ENCODE results near the gene CLSTN3.
"Not testable (repeated sequence)": the region's sequence is repeated elsewhere in the genome, so short reads cannot be mapped to it uniquely, and the experiment has no call there.

CLSTN3 gene

DNA sequence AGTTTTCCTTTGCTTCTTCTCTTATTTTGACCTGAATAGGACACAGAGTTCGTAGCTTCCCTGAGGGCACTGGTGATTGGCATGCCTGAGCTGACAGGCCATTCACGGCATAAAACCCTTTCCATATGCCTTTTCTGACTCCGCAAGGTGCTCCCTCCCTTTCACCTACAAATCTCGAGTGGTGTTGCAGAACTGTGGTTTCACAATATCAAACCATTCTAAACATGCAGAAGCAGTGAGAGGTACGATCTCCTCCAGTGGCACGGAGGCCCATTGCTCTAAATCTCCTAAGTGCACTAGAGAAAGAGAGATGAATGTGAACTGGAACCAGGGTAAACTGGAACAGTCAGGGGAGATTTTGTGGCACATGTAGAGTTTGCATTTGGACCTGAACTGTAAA is 23.9 kb downstream of the CLSTN3 start:
- DNase-seq: no peak

DNA sequence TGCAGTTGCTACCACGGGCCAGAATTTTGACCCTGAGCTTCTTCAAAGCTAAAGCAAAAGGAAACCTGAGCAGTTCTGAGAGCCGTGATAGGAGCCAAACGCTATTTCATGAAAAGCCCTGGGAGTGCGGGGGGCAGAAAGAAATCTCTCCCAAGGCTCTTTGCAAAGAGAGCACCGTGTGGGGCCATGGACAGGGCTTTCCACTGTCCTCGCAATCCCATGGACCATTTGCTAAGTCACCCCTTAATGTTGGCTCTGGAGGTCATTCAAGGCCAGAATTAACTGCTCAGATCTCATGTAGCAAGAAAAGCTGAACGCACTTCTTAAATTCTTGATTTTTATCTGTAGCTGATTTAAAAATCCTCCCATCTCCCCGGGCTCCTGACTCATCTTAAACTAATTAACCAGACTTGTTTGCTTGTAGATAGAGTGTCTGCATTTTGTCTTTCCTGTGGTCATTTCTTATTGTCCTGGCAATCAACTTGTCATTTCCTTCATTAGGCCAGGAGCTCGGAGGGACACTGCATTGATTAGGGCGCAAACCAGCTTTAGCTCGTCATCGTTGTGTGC is 24.8 kb downstream of the CLSTN3 start:
- DNase-seq: no peak

GRCh38 chr12:7155471-7156034 is 25.4 kb downstream of the CLSTN3 start:
- no peak for DNase-seq

- DNase-seq: no peak
Observed at GRCh38 chr12:7156259-7157197, 26.4 kb downstream of the CLSTN3 start.

- no peak for DNase-seq
Observed at GRCh38 chr12:7157391-7157790, 27.2 kb downstream of the CLSTN3 start.

- no peak for DNase-seq
Observed at GRCh38 chr12:7158781-7159609, 28.8 kb downstream of the CLSTN3 start.

DNA sequence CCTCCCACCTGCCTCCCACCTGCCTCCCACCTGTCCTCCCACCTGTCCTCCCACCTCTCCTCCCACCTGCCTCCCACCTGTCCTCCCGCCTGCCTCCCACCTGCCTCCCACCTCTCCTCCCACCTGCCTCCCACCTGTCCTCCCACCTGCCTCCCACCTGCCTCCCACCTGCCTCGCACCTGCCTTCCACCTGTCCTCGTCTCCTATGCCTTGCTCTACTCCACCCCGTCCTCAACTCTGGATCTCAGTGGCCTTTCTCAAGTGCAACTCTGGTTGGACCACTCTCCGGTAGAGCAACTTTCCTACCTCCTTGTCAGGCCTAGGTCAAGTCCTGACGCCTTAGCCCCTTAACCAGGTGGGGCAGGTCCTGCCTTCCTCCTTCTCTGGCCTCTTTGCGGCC is 30.0 kb downstream of the CLSTN3 start:
- no peak for DNase-seq

GRCh38 chr12:7161327-7161726 is 31.2 kb downstream of the CLSTN3 start:
- no peak for DNase-seq

DNA sequence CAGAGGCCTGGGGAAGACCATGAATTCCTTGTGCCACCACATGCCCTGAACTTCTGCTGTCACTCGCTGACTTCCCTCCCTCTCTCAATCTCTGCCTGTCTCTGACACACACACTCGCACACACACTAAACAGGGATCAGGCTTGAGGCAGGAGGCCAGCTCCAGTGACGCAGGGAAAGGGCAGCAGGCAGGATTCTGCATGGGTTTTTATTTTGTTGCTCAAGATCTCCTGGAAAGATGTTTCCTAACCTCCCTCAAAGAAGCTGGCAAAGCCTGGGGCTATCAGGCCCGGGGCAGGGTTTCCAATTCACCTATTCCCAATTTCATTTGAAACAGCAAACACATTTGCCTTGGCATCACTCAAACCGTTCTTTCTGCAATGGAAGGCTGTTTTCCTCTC is 31.6 kb downstream of the CLSTN3 start:
- no peak for DNase-seq

DNA sequence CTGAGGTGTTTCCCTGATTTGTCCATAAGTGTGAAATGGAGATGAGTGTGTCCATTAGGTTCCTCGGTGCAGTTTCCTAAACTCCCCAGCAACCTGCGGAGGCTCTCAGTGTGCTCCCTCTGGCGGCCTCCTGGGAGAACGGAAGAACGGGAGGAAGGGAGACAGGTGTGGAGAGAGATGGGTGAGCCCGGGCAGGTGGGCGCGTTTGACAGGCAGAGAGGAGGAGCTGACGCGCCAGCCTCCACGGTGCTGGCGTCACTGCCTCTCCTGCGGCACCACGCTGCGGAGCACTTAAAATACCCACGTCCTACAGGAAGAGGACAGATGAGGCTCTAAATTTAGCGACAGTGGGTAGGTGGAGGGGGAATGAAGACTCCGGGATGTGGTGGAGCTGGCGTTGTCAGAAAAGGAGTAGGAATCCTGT is 32.5 kb downstream of the CLSTN3 start:
- peak in 1 of 5 experiments; percentile 23 for DNase-seq

DNA sequence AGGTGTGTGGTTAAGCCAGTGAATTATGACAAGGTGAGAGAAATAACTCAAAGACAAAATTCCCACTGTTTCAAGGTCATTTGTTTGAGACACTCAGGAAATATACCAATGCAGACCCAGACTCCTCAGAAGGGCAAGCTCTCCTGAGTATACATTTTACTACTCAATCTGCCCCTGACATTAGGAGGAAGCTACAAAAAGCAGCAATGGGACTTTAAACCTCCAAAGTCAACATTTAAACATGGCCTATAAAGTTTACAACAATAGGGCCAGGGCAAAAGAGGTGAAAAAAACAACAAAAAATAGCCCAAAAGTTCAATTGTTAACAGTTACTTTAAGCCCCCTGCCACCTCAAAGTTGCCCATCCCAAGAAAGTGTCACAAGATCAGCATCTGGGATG is 39.8 kb downstream of the CLSTN3 start:
- no peak for DNase-seq

DNA sequence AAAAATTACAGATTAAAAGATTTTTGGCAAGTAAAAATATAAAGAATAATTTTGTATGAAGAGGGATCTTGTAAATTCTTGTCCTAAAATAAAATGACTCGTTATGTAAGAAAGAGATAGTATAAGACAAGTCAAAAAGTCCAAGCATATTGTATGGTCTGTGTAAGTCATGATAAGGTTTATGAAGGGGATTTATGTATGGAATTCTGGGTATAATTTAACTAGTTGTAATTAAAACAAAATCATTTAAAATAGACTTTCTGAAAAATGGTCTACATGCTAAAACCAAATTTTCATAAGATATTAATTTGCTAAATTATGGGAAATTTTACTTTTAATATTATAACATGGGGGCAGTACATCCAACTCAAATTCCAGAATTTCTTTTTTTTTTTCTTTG is 41.7 kb downstream of the CLSTN3 start:
- no peak for DNase-seq

DNA sequence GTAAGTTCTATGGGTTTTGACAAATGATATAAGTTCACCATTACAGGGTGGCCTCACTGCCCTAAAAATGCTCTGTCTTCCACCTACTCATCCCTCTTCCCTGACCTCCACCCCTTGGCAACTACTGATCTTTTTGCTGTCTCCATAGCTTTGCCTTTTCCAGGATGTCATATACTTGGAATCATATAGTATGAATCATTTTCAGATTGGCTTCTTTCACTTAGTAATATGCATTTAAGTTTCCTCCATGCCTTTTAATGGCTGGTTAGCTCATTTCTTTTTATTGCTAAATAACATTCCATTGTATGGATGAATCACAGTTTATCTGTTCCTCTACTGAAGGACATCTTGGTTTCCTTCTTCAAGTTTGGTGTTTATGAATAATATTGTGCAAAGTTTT is 45.3 kb downstream of the CLSTN3 start:
- no peak for DNase-seq

- DNase-seq: no peak
Observed at GRCh38 chr12:7176595-7176994, 46.4 kb downstream of the CLSTN3 start.

GRCh38 chr12:7178481-7178880 is 48.3 kb downstream of the CLSTN3 start:
- DNase-seq: no peak

DNA sequence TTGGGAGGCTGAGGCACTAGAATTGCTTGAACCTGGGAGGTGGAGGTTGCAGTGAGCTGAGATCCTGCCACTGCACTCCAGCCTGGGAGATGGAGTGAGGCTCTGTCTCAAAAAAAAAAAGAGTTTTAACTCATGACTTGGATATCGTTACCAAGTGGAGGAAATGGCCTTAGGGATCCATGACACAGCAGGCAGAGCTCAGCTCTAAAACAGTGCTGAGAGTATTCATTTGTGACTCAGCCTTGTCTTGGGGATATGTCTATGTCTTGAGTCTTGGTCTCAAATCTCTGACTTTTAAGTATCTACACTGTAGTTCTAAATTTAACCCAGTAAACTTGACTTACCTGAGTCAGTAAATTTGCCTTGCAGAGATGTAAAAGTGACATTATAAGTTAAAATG is 50.5 kb downstream of the CLSTN3 start:
- DNase-seq: no peak

DNA sequence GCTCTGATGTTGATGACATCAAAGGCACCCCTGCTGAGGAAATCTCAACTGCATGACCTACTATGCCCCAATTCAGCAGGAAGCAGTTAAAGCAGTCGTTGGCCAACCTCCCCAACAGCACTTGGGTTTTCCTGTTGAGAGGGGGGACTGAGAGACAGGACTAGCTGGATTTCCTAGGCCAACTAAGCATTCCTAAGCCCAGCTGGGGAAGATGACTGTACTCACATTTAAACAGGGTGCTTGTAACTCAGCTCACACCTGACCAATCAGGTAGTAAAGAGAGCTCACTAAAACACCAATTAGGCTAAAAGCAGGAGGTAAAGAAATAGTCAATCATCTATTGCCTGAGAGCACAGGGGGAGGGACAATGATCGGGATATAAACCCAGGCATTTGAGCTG is 55.9 kb downstream of the CLSTN3 start:
- not testable (repeated sequence) for DNase-seq

DNA sequence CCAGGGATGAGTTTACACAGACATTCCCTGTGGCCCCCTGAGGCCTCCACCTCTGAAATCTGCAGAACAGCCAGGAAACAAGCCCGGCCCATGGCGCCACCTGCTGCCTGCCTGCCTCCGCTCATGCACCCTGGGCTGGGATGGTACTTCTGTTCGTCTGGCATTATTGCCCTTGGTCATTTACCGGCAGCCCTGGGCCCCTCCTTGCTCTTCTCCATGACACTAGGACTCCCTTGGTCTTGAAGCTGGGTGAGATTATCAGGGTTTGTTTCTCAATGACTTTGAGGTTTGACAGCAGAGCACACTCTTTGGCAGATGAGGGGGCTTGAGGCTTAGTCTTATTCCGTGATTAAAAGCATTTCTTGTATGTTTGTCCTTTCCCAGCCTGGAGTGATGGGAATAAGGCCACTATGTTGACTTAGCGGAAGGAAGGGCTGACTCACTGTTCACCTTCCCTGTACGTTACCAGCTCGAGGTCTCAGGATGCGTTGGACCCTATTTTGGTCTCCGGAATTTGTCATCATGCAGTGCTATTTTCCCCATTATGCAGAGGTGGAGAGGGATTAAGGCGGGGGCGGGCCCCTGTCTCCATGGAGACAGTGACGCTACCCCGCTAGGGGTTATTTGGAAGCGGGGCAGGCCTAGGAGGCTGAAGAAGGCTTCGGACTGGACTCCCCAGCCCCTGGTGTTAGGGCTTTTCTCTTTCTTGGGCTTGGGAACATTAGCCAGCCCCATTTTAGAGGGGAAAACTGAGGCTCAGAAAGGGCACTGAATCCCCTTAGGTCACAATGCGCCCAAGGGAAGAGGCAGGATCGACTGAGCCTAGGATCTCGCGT is 58.6 kb downstream of the CLSTN3 start:
- DNase-seq: peak; percentile 23 to 64 (median 46)

DNA sequence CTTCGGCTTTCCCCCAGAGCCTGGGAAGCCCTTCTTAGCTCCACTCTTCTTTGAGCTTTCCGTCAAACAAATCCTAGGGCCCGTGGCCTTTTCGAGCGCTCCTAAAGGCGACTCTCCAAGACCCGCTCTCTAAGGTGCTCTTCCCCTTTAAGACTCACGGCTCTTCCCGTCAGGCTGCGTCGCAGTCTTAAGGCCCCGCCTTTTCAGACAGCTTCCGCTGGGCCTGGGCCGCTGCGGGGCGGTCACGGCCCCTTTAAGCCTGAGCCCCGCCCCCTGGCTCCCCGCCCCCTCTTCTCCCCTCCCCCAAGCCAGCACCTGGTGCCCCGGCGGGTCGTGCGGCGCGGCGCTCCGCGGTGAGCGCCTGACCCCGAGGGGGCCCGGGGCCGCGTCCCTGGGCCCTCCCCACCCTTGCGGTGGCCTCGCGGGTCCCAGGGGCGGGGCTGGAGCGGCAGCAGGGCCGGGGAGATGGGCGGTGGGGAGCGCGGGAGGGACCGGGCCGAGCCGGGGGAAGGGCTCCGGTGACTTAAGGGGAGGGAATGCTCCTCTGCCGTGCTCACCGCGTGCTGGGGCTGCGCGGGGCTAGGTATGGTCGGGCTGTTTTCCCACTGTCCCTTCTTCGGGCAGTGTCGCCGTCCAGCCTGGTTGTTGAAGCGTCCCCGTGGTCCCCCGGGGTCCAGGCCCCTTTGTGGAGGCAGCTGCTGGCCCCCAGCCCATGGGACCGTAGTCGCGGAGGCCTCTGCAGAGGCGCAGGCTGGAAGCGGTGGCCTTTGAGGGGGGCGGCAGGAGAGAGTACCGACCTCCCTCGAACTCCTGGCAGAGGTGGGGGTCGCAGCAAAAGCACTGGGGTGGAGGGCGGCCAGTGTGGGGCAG is 59.5 kb downstream of the CLSTN3 start, which contains the start of gene PEX5:
PEX5 (plus strand) TSS at position 289 of the 870 bp plus-strand sequence. CDS start 692 bp downstream, outside the sequence.
- DNase-seq: peak; percentile 59 to 95 (median 74)

DNA sequence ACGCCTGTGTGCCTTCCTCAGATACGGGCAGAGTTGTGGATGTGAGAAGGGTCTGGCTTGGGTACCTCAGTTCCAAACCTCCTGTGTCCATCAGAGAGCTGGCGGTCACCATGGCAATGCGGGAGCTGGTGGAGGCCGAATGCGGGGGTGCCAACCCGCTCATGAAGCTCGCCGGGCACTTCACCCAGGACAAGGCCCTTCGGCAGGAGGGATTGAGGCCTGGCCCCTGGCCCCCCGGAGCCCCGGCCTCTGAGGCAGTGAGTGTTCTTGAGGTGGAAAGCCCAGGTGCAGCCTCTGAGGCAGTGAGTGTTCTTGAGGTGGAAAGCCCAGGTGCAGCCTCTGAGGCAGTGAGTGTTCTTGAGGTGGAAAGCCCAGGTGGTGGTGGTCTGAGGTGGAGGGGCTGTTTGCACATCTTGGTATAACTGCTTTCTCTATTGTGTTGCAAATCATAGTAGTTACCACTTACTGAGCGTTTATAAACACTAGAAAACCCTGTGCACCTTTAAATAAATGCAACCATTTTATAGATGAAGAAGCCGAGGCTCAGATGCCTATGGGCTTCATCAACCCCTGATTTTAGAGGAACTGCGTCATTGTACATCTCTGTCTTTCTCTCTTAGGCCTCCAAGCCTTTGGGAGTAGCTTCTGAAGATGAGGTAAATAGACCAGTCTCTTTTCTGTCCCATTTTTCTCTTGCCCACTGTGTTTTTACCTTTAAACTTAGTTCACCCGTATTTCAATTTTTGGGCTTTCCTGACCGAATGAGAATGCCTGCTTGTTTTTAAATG is 60.3 kb downstream of the CLSTN3 start:
- DNase-seq: no peak

Data from T-helper 2 cell (primary cell).